Left forelimb (tissue), 1 donor: ENCODE data around the gene DISC1.
"Not testable (repeated sequence)": the region's sequence is repeated elsewhere in the genome, so short reads cannot be mapped to it uniquely, and the experiment has no call there.

ENCODE experiments used
- DNase-seq: peaks from one replicate; pipeline ENCODE4 v3.0.0-alpha.2; 2018; ENCODE audit warnings: low spot score

DISC1 gene

DNA sequence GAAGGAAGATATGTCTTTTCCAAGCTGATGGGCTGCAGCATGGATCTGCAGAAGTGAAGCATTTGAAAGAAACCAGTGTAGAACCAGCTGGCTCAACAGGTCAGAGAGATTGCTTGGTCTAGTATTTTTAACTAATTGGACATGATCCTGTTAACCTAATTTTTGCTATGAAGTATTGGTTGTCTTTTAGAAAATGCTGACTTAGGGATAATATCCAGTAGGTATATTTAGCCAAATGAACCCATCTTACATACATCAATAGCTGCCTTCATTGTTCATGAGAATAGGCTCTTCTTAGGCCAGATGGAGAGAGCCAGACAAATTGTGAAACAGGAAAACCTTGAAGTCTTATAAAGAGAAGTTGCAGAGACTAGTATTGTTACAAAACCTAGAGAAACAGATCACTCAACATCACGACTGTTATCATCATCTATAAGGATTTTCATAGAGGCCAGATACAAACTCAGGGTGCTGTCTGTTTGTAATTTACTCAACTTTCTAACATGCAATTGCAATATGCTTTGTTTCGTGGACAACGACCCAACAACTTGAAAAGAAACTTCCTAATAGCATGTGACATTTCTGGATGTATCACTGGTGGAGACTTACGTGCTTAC lies 148.2 kb downstream of the DISC1 start:
- no peak for DNase-seq

DNA sequence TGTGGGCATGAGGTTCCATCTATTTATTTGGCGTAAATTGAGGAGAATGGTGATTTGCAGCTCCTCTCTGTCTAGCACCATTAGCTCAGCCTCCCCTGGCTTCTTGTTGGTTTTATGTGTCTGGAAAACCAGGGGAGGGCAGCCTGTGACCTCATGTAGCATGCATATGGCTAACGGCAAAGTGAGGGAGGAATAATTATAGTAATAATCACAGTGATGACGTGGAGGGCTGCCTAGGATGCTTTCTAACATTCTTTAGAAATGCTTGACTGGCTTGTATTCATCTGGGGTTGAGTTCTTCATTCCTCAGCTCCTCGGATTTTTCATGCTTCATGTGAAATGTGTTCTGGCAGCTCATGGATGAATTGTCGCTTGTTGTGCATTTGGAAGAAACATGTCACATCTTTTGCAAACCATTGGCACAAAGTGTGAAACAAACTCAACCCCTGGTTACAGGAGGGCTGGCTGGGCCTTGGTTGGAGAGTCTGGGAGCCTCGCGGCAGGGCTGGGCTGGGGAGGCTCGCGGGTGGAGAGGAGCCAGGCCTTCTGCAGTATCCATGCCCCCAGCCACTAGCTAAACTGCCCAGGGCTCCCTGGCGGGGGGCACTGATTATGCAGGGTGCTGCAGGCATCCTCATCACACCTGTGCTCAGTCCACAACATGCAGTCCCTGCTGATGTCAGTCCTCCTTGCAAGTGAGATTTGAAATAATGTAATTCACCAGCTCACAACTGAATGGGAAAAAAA lies 149.6 kb downstream of the DISC1 start:
- DNase-seq: no peak

DNA sequence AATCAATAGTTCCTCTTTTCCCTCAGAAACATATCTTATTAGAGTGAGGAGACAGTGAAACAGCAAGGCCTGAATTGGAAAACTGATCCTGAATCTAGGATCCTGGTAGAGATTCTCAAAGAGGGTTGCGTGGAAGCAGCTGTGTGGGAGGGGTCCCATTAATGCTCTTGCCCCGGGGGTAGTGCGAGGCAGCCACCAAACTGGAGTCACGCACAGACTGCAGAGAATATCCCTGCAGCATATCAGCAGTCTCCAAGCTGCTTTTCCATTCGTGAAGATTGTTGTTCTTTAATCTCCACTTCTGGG lies 150.1 kb downstream of the DISC1 start:
- no peak for DNase-seq

DNA sequence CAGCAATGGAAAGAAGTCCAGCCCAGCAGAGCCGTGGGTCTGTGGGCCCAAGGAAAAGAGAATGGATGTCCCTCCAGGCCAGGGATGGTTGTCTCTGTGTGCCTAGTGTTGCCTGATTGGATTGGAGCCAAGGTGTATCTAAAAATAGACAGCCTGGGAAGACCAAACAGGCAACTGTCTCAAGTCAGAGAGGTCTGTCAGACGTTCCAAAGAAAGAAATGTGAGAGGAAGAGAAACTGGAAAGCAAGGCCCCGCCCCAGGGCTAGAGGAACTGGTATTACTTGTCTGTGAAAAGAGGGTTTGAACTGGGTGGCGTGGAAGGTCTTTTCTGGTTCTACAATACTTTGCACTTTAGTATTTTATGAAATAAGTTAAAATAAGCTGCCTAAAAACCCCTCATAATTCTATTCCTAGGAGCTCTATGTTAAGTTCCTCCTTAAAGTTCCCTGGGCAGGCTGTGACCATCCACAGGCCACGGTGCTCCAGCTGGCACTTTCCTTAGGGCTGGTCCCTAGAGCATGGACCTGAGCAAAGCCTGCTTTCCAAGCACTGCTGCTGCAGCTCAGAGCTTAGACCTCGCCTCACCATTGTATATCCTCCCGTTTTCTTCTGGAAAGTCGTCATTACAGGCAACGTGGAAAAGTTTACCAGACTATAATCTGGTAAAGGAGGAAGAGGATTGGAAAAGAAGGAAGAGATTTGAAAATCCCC lies 151.6 kb downstream of the DISC1 start:
- no peak for DNase-seq

DNA sequence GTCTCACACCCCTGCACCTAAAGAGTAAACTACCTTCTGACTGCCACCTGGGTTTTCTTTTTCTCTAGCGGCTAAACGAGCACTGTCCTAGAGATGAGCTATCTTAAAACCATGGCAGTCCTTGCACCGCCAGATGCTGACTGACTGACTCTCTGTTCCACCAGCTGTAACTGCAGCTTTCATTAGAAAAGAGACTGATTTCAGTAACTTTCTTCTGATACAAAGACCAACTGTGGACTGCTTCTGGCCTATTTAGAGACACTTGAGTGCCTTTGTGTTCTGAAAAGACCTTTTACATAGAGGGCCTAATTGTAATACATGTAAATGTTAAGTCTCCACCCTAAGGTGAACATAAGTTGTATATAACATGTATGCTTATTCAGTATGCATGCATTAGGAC lies 152.5 kb downstream of the DISC1 start:
- no peak for DNase-seq

DNA sequence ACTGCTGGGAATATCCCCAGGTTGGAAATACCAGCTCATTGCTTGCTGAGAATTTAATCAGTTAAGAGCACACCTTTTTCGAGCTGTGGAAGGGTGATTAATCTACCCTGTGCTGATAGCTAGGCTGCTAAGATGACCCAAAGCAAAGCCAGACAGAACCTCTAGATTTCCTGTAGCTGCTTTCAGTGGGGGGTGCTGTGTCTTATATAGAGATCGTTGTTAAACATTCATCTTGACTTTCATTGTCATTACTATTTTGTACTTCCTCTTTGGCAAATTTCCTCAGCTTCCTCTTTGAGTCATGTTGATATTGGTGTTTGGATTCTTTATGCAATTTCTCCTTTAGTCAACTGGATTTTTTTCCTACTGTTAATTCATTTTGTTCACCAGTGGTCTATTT lies 155.3 kb downstream of the DISC1 start:
- no peak for DNase-seq

DNA sequence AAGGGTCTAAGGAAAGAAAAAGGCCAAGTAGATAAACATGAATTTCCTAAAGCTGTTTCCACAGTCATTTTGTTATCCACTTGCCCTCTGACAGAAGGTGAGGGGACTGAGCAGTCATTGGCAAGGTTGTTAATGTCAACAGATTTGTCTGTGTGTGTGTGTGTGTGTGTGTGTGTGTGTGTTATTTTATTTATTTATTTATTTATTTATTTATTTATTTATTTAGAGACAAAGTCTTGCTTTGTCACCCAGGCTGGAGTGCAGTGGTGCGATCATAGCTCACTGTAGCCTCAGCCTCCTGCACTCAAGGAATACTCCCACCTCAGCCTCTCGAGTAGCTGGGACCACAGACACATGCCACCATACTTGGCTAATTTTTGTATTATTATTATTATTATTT lies 158.5 kb downstream of the DISC1 start:
- DNase-seq: not testable (repeated sequence)

DNA sequence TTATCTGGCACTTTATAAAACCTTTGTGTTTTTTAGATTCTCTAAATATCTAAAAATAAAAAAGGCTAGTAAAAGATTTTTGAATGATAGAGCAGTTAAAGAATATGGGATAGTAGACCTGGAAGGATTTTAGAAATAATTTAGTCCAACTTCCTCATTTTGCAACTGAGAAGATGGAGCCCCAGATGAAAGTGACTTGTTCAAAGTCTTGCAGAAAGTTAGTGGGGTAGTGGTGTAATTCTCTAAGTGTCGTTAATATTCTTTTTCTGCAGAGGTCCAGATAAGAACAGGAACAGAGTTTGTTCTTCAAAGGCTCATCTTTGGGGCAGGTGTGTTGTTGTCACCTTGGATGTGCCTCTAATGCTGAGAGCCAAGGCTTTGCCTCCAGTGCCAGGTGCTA lies 159.5 kb downstream of the DISC1 start:
- no peak for DNase-seq

DNA sequence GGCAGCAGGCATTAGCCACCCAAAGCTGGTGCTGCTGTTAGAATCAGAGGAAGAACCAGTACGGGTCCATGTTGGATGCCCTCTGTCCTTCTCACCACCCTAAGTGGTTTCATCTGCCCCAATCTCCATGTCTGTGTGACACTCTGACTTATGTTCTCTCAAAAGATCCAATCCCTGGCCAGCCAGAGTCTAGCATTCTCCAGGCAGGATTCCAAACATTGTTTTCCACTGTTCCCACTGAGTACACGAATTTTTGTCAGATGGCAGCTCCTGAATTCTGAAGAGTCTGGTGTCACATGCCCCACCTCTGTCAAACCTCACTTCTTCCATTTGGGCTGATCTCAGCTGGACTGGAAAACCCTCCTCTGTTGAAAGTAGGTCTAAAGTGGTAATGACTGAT lies 166.0 kb downstream of the DISC1 start:
- no peak for DNase-seq

DNA sequence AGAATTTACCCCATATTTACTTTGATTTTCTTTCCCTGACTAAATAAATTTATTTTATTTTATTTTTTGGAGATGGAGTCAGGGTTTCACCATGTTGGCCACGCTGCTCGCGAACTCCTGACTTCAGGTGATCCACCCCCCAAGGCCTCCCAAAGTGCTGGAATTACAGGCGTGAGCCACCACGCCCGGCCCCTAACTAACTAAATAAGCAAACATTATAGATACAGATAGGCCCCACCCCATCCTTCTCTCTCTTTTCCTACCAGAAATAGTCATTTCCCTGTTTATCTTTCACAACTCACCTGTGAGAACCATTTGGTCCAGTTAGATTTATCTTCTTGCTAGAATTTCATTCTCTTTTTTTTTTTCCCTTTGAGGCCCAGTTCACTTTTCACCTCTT lies 167.3 kb downstream of the DISC1 start:
- no peak for DNase-seq

DNA sequence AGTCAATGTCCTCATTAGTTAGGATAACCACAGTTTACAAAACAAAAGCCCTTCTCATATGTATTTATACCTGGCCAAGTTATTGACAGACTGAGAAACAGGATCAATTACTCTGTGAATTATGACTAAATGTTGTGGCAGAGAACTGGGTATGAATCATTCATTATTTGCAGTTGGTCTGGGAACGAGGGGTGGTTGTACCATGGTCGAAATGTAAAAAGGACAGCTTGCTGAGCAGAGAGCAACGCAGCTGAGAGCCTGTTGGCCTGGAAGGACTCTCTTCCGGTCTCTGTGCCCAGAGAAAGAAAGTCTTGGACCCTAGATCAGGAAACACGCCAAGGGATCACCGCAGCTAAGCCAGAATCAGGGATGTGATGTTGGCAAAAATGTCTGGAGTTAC lies 169.6 kb downstream of the DISC1 start:
- no peak for DNase-seq

DNA sequence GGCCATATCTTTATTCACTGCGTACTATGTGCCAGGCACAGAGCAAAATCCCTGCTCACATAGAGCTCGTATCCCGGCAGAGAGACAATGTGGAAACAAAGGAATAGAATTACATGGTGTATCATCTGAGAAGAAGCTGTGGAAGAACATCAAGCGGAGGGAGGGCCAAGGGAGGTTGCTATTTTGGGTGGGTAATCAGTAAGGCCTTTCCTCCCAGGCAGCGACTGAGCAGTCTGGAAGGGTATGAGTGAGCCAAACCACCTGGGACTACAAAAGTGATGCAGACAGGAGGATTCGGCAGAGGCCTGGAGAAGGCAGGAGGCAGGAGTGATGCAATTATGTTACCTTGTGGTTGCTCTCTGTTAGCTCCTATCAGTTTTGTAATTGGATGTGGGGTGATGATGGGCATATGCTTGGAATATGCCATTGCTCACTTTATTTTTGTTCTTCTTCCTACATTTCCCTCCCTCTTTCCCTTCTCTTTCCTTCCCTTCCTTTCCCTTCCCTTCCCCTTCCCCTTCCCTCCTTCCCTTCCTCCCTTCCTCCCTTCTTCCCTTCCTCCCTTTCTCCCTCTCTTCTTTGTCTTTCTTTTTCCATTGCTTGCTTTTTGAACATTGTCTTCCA lies 172.9 kb downstream of the DISC1 start:
- no peak for DNase-seq

DNA sequence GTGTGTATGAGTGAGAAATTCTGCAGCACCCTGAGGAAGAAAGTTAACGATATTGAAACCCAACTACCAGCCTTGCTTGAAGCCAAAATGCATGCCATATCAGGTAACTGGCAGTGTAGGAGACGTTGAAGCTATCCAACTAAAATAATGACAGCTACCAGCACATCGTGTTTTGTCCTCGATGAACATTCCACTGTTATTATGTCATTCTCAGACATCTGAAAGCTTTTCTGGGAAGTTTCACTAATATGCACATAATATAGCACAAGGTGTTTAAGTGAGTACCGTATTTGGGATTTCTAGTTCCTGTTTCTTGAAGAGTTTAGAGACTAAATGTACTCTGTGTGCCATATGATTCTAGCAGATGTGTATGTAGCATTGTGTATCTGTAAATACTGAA lies 173.5 kb downstream of the DISC1 start:
- DNase-seq: no peak

DNA sequence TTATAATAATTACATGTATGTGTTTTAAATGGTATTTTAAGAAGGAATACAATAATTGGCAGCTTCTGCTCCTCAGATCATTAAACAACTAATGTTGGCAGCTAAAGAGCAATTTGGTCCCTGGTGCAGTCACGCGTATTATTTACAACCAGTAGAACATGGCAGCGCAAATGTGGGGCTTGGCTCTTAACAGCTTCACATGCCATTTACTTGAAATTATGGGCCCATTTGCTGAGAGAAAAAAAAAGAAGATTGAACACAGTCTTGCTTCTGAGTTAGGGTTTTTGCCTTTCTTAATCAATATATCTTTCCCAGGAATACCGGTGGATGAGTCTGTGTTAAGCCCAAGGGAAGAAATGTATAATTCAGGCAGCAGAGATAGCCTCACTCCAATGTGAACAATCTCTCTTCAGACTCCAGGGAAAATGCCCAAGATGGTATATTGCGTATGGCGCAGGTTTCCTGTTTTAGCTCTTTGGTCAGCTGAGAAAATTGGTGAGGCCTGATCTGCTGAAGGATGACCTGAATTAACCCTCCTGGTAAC lies 174.5 kb downstream of the DISC1 start:
- no peak for DNase-seq

DNA sequence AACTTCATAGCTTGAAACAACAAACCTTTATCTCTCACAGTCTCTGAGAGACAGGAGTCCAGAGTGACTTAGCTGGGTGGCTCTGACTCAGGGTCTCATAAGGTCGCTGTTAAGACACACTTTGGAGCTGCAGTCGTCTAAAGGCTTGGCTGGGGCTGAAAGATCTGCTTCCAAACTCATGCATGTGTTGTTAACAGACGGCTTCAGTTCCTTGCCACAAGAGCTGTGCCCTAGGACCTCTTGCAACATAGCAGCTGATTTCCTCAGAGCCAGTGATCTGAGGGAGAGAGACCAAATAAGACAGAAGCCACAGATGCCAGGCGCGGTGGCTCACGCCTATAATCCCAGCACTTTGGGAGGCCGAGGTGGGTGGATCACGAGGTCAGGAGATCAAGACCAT lies 176.8 kb downstream of the DISC1 start:
- no peak for DNase-seq

DNA sequence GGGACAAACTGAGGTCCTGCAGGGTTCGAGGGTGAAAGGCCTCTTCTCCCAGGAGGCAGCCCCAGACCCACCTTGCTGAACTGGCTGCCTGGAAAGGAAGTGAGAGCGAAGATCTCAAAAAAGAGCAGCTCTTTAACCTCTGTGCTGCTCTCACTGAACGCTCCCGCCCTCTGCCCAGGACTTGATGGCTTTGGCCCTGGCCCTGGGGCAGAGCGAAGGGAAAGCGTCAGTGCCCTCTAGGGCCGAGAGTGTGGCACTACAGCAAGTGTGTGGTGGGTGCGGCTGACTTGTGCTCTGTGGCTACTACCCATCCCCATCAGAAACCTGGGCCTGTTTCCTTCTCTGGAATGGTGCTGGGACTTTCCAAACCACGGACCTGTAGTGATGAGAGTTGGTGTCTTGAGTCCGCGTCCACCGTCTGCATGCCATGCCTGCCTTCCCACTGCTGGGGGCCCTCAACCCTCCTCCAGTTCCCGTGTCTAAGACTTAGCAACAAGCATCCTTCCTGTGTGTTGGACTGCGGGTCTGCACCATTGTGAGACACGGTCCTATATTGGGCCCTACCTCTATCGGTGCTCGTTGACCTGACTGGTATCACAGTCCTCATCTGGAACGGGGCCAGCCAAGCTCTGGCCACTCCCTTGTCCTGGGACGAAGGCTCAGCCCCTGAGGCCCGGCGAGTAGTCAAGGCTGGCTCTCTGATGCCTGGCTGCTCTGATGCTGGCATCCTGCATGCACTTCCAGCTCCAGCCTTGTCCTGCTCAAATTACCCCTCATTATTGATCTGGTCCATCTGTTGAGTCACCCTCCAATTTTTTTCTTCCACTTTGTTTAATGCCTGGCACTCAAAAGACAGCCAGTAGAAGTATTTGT lies 180.3 kb downstream of the DISC1 start:
- DNase-seq: no peak

DNA sequence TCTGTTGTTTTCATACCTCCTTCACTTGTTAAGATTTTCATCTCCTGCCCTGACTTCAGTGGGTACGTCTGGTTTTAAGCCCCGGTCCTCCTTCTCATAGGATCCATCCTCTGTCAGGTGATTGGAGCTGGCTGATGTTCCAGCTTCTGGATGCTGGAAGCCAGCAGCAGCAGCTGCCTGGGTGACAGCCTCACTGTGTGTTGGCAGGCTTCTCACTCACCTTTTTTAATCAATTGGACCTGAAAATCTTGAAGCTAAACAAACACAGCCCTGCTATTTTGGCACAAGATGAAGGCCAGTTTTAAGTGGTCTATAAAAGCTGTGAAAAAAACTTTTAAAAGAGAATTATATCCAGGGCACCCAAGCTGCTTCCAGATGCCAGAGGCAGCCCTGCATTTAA lies 181.0 kb downstream of the DISC1 start:
- DNase-seq: no peak

DNA sequence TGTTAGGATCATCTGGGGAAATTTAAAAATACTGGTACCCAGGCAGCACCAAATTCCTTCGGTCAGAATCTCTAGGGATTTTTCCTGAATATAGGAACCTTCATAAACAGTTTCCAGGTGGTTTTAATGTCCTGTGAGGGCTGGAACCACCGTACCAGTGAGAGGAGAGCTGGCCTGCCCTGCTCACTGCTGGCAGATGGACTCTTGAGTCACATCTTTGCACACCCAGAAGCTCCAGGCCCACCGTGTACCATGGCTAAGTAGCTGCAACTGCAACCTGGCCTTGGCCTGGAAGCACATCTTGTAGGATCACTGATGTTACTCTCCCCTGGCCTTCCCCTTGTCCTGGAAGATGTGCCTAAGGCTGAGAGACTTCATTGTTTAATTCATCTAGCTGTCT lies 181.5 kb downstream of the DISC1 start:
- DNase-seq: no peak

DNA sequence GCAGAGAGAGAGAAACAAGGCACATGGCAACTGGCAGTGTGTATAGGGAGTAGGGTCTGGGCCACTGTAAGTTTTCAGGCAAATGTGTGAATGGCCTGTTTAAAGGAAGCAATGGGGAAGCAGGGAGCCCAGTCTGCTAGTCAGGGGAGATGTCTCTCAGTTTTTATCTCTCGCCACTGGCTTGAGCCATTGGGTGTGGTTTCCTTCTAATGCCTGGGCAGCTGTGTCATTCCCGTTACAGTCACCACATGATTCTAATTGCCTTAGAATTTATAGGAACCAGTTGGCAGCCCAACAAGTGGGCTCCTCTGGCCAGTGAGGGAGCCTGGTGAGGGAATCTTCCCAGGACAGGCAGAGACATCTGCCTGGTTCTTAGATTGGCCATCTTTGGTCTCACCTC lies 182.4 kb downstream of the DISC1 start:
- DNase-seq: no peak

DNA sequence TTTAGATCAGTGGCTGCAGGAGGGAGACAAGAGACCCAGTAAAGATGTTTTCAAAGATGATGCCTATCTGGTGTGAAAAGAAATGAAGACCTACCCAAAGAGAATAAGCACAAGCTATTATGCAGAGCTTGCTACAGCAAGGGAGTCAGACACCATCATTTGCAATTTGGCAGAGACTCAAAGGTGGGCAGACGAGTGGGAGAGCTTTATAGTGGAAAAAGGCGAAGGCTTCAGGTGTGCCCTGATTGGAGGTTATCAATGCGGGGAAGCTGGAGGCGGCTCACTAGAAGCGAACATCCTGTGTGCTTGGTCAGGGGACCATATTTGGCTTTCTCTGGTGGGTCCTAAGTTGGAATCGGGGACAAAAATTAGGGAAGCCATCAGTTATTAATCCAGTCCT lies 183.8 kb downstream of the DISC1 start:
- DNase-seq: no peak

DNA sequence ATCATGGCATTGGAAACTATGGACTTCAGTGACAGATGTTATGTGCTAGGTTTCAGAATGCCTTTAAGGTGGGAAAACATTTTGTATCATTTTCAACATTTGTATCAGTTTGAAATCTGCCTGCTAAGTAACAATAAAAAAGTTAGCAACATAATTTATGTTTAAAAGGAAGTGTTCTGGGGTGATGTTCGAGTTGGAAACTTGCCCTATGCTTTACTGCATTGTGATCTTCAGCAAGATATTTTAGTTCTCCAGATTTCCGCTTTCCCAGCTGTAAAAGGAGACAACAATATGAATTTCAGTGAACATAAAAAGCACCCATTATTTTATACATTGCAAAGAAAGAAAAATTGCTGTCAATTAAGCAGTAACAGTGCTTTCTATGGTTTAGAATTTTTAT lies 187.4 kb downstream of the DISC1 start:
- no peak for DNase-seq

DNA sequence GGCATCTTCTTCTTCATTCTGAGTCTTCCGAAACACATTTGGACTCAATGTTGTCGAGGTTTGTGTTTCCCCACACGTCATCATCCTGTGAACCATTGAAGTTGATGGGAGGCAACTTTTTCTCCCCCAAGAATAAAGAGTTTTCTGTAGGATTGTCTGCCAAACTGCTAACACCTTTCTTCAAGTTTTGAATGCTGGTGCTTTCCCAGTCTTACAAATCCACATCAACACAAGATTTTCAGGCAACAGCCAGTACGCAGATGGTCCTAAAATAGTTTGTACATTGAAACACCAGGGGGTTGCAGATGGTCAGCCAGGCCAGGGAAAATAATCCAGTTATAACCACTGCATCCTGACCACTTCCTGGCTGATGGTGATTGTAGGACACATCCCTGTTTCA lies 187.9 kb downstream of the DISC1 start:
- no peak for DNase-seq
